ENCODE results near the gene DENND4A. TPM values are rescaled to one million over a fixed set of nuclear protein-coding genes. Genes with fewer than 3 reads are reported as not detected.

Gene DENND4A
- total RNA-seq, 4 donors from 2014 or later: 17.7 to 34.3 (median 25.4) TPM

GRCh38 chr15:65632780-65633375 is 159.2 kb downstream of the DENND4A start:
- WGBS: 60% methylated on average over 4 of the region's 4 CpGs
- intact Hi-C loops (cut with DNase I): no loop called here
- Histone ChIP-seq H3K4me3 (no peak overlapping the region), H3K36me3 (no peaks in the 10 kb centered on the region), H3K9me3 (no peaks in the 10 kb centered on the region), H3K27me3 (no peaks in the 10 kb centered on the region), H3K27ac (replicated peaks in 1 of 4) (no peak overlapping the region), H3K4me1 (no peaks in the 10 kb centered on the region)
- TF ChIP-seq EP300 (IDR thresholded peaks at IDR 0.05): no peak
- TF ChIP-seq POLR2A (IDR thresholded peaks at IDR 0.05; ENCODE audit: low read depth): no peak
- no peak for TF ChIP-seq POLR2AphosphoS5 (IDR thresholded peaks at IDR 0.05)
- TF ChIP-seq CTCF (IDR thresholded peaks at IDR 0.05): no peak
- DNase-seq (ENCODE audit: extremely low spot score): no peak

- intact Hi-C loops (cut with DNase I): no loop called here
- no peak for DNase-seq (ENCODE audit: extremely low spot score)
- Histone ChIP-seq H3K27ac (replicated peaks in 1 of 4) (no peak overlapping the region), H3K27me3 (no peaks in the 10 kb centered on the region), H3K4me1 (no peaks in the 10 kb centered on the region), H3K36me3 (peaks cover 0 to under 1% (median 0%) of the 10 kb centered on the region in 4 donors), H3K9me3 (no peaks in the 10 kb centered on the region), H3K4me3 (no peak overlapping the region)
- 98% methylated on average over 6 of the region's 6 CpGs for WGBS
- no peak for TF ChIP-seq CTCF (IDR thresholded peaks at IDR 0.05)
- no peak for TF ChIP-seq EP300 (IDR thresholded peaks at IDR 0.05)
- TF ChIP-seq POLR2AphosphoS5 (IDR thresholded peaks at IDR 0.05): no peak
- no peak for TF ChIP-seq POLR2A (IDR thresholded peaks at IDR 0.05; ENCODE audit: low read depth)
Measured at GRCh38 chr15:65631503-65631902, 160.6 kb downstream of the DENND4A start.

- DNase-seq (ENCODE audit: extremely low spot score): no peak
- Histone ChIP-seq H3K9me3 (no peaks in the 10 kb centered on the region), H3K27ac (replicated peaks in 1 of 4) (no peak overlapping the region), H3K4me3 (no peak overlapping the region), H3K4me1 (no peaks in the 10 kb centered on the region), H3K36me3 (peaks cover 0 to 7% (median under 1%) of the 10 kb centered on the region in 4 donors), H3K27me3 (no peaks in the 10 kb centered on the region)
- intact Hi-C loops (cut with DNase I): no loop called here
- TF ChIP-seq CTCF (IDR thresholded peaks at IDR 0.05) (no peak), POLR2AphosphoS5 (IDR thresholded peaks at IDR 0.05) (no peak), EP300 (IDR thresholded peaks at IDR 0.05) (no peak), POLR2A (IDR thresholded peaks at IDR 0.05; ENCODE audit: low read depth) (no peak)
- 99% methylated on average over 5 of the region's 5 CpGs for WGBS
Measured at GRCh38 chr15:65630760-65631159, 161.3 kb downstream of the DENND4A start.

GRCh38 chr15:65629548-65629947 is 162.5 kb downstream of the DENND4A start:
- 100% methylated on average over 3 of the region's 3 CpGs for WGBS
- no peak for TF ChIP-seq EP300 (IDR thresholded peaks at IDR 0.05)
- TF ChIP-seq POLR2AphosphoS5 (IDR thresholded peaks at IDR 0.05): no peak
- TF ChIP-seq CTCF (IDR thresholded peaks at IDR 0.05): no peak
- TF ChIP-seq POLR2A (IDR thresholded peaks at IDR 0.05; ENCODE audit: low read depth): no peak
- no peak for DNase-seq (ENCODE audit: extremely low spot score)
- Histone ChIP-seq H3K36me3 (peaks cover 0 to 20% (median 10%) of the 10 kb centered on the region in 4 donors), H3K27me3 (no peaks in the 10 kb centered on the region), H3K27ac (replicated peaks in 1 of 4) (no peak overlapping the region), H3K9me3 (no peaks in the 10 kb centered on the region), H3K4me1 (no peaks in the 10 kb centered on the region), H3K4me3 (no peak overlapping the region)
- intact Hi-C loops (cut with DNase I): no loop called here

GRCh38 chr15:65626856-65627255 is 165.2 kb downstream of the DENND4A start:
- DNase-seq (ENCODE audit: extremely low spot score): no peak
- no peak overlapping the region for H3K4me3 ChIP-seq
- H3K27me3 ChIP-seq: no peaks in the 10 kb centered on the region
- 76% methylated on average over 4 of the region's 4 CpGs for WGBS
- peaks cover 0 to 27% (median 17%) of the 10 kb centered on the region in 4 donors for H3K36me3 ChIP-seq
- H3K4me1 ChIP-seq: no peaks in the 10 kb centered on the region
- TF ChIP-seq POLR2A (IDR thresholded peaks at IDR 0.05; ENCODE audit: low read depth) (no peak), CTCF (IDR thresholded peaks at IDR 0.05) (no peak), EP300 (IDR thresholded peaks at IDR 0.05) (no peak), POLR2AphosphoS5 (IDR thresholded peaks at IDR 0.05) (no peak)
- no peaks in the 10 kb centered on the region for H3K9me3 ChIP-seq
- no peak overlapping the region for H3K27ac ChIP-seq (replicated peaks in 1 of 4)
- intact Hi-C loops (cut with DNase I): no loop called here
